ENCODE data around the gene DENND1B.

The DENND1B gene

DNA sequence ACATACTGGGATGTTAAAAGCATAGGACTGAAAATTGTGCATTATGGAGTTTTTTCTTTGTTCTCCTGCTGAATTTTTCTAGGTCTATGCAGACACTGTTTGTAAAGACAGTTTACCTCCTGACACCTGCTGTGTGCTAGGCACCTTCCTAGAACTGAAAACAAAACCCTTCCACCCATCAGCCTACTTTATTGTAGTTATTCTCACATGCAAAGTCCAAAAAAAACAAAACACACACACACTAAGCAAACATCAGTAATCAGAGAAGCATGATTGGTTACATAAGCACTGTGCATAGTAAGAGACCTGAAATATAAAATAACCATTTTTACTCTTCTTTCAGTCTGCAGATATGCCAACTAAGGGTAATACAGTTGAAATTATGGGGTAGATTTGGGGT, 312.1 kb downstream of the DENND1B start:
- TF ChIP-seq CTCF (IDR thresholded peaks at IDR 0.05; ENCODE audit: extremely low read depth, missing control alignments) = no peak
- DNase-seq (ENCODE audit: low spot score) = no peak

GRCh38 chr1:197462539-197462938, 312.7 kb downstream of the DENND1B start:
- TF ChIP-seq CTCF (IDR thresholded peaks at IDR 0.05; ENCODE audit: extremely low read depth, missing control alignments) = no peak
- no peak for DNase-seq (ENCODE audit: low spot score)
